NCI-H2081 (cell line): ENCODE measurements around the gene MAP3K5.
A peak's percentile ranks its signal among the peaks of the same experiment; 100 is the strongest.
"Not testable (repeated sequence)": the region's sequence is repeated elsewhere in the genome, so short reads cannot be mapped to it uniquely, and the experiment has no call there.

Experiments
- DNase-seq, 2 experiments: peaks; one replicate each; lab custom pipeline; 2025; lab: John Stamatoyannopoulos, UW

MAP3K5 gene

DNA sequence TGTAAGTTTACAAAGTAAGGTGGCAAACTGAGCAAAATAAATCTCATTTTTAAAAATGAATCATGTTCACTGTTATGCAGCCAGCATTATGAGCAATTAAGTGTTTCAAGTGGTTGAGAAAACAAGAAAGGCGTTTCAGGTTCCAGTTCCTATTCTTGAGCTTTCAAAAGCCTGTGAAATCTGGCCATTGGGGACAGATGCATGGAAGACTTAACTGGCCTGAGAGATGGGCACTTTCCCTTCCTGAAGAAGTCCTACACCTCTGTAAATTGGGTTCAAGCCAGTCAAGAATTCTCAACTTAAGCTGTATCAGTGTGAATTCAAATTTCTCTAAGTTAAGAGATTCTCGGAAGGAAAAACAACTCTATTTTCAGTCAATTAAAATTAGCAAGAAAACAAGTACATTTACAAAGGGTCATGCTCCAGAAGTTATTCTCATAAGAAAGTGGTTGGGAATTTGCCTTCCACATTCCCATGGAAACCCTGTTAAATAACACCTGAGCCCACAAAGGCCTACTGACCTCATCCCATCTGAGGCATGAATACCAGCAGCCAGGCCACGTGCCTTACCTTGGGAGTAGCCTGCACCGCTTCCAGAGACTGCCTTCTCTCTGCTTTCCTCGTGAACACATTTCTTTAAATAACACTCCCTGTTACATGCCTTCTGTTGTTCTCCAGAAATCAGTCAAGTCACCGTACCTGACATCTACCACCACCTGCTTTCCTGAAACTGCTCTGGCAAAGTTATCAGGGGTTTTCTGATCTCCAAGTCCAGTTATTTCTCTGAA is 19.4 kb downstream of the MAP3K5 start:
- DNase-seq = no peak

GRCh38 chr6:136771306-136771705 is 21.0 kb downstream of the MAP3K5 start:
- no peak for DNase-seq

GRCh38 chr6:136769759-136770158 is 22.5 kb downstream of the MAP3K5 start:
- no peak for DNase-seq

GRCh38 chr6:136769124-136769523 is 23.2 kb downstream of the MAP3K5 start:
- DNase-seq = no peak

DNA sequence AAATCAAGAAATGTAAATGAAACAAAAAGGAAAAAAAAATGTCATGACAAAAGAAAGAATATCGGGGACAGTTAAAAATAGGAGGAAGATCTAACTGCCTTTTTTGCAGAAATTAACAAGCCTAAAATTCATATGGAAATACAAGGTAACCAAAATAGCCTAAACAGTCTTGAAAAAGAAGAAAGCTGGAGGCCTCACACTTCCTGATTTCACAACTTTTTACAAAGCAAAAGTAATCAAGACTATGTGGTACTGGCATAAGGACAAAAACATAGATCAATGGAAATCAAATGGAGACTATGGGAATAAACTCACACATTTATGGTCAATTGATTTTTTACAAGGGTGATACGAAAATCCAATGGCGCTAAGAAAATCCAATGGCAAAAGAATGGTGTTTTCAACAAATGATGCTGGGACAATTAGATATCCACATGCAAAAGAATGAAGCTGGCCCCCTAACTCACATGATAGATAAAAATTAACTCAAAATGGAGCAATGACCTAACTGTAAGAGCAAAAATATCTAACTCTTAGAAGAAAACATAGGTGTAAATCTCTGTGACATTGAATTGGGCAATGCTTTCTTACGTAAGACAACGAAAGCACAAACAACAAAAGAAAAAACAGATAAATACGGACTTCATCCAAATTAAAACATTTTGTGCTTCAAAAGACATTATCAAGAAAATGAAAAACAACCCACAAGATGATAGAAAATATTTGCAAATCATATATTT is 24.5 kb downstream of the MAP3K5 start:
- no peak for DNase-seq

GRCh38 chr6:136767103-136767502 is 25.2 kb downstream of the MAP3K5 start:
- no peak for DNase-seq

DNA sequence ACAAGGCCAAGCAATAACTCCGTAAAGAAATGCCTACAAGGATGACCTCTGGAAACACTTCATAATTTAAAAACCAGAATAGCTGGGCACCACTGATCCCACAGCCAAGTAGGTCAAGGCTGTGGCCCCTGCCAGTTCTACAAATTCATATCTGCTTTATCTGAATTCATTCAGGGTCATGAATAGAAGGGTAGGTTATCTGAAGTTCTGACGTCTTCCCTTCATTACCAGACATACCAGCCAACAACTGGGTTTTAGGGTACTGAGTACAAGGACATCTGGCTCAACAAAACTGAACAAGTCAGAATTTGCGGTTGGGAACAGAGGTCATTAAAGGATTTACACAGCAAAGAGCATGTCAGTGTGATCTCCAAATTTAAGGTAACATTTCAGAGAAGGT is 26.0 kb downstream of the MAP3K5 start:
- no peak for DNase-seq

- no peak for DNase-seq
Measured at GRCh38 chr6:136764517-136764993, 27.7 kb downstream of the MAP3K5 start.

- DNase-seq = no peak
Measured at GRCh38 chr6:136763716-136764516, 28.4 kb downstream of the MAP3K5 start.

GRCh38 chr6:136763255-136763654 is 29.0 kb downstream of the MAP3K5 start:
- no peak for DNase-seq

GRCh38 chr6:136762022-136762975 is 30.0 kb downstream of the MAP3K5 start:
- peak in 1 of 2 experiments; percentile 10 for DNase-seq

DNA sequence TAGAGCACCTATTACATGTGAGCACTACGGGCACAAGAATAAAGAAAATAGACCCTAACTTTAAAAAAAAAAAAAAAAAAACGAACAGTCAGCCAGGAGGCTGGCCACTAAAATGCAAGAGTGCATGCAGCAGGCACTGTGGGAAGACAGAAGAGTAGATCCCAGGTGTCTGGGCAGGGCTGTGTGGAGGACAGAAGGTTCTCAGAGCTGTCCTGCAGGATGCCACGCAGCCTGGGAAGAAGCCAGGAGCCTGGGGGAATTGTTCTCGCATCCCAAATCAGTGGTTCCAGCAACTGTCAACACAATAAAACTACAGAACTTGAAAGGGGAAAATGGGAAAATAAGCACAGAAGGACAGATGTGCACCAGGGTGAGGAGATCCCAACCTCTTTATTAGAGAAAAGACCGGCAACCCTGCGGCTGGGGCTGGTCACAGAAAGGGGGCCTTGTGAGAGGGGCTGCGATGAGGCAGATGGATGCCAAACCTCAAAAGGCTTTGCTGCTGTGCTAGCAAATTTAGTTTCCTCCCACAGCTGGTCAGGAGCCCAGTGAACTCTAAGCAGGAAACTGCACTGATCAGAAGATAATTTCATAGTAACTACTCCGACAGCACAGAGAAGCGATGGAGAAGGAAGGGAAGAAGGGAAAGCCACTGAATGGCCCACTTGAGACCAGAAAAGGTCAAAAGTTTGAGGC is 30.9 kb downstream of the MAP3K5 start:
- peak in 1 of 2 experiments; percentile 24 for DNase-seq

DNA sequence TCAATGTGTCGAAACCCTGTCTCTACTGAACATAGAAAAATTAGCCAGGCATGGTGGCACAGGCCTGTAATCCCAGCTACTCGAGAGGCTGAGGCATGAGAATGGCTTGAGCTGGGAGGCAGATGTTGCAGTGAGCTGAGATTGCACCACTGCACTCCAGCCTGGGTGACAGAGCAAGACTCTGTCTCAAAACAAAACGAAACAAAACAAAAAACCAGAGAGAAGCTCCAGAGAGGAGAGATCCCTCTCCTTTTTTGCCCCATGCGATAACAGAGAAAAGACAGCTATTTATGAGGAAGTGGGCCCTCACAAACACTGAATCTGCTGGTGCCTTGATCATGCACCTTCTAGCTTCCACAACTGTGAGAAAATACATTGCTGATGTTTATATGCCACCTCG is 31.5 kb downstream of the MAP3K5 start:
- not testable (repeated sequence) for DNase-seq

DNA sequence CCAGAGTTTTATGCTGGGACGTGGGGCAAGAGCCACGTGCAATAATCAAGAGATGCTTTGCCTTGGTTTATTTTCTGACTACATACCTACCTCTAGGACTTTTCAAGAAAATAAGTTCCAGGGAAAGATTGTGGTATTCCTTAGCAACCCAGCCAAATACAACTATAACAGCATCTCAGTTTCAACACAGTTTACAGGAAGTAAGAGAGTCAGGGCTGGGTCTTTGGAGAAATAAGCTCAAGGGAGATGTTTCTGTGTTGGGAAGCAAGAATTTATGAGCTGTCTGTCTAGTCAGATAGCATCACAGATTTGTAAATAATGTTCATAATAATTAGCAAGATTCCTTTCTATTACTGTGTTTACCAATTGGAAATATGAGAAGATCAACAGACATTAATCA is 35.1 kb downstream of the MAP3K5 start:
- no peak for DNase-seq

DNA sequence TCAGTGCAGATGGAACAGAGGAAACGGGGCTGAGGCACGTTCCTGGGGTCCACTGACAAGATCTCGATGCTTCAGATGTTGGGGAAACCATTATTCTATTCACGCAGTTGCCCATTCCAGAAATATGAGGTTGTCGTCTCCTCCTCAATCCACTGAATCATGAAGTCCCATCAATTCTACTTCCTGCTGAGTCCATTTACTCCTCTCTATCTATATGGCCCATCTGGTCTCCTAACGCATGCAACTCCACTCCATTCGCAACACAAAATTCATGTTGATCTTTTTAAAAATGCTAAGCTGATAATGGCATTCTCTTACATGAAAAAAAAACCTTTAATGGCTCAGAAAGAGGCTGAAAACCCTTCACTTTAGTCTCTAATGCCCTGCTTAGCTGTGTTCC is 37.5 kb downstream of the MAP3K5 start:
- DNase-seq = no peak

DNA sequence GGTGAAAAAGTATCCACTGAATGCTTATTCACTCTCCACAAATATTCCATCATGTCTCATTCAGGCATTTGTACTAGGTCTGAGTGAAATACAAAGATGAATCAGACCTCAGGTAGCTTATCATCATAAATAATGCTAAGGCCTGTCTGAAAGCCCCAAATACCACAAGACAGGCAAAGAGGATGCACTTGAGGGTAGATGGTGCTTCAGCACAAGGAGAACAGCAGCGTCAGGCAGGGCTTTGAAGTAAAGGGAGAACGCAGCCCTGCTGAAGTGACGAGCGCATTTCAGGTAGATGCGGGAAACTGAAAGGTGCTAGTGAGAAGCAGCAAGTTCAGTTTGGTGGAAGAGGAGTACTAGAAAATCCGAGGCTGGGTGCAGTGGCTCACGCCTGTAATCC is 38.7 kb downstream of the MAP3K5 start:
- DNase-seq = no peak

- DNase-seq = no peak
Measured at GRCh38 chr6:136752554-136752953, 39.7 kb downstream of the MAP3K5 start.

DNA sequence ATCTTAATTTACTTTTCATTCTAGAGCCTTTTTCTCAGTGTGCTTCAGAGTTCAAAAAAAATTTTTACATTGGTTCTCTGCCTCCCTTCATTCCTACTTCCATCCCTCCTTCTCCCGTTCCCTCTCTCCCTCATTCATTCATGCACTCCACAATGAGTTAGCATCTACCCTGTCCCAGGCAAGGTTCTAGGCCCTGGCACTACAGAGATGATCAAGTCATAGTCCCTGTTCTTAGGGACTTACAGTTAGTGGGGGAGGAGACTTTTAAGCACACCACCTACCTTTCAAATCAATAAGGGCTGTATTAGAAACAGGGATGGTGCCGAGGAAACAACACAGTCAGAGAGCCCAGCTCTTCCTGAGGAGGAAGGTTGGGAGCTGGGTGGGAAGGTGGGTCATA is 40.3 kb downstream of the MAP3K5 start:
- DNase-seq = no peak

GRCh38 chr6:136751522-136751956 is 40.7 kb downstream of the MAP3K5 start:
- DNase-seq = no peak

DNA sequence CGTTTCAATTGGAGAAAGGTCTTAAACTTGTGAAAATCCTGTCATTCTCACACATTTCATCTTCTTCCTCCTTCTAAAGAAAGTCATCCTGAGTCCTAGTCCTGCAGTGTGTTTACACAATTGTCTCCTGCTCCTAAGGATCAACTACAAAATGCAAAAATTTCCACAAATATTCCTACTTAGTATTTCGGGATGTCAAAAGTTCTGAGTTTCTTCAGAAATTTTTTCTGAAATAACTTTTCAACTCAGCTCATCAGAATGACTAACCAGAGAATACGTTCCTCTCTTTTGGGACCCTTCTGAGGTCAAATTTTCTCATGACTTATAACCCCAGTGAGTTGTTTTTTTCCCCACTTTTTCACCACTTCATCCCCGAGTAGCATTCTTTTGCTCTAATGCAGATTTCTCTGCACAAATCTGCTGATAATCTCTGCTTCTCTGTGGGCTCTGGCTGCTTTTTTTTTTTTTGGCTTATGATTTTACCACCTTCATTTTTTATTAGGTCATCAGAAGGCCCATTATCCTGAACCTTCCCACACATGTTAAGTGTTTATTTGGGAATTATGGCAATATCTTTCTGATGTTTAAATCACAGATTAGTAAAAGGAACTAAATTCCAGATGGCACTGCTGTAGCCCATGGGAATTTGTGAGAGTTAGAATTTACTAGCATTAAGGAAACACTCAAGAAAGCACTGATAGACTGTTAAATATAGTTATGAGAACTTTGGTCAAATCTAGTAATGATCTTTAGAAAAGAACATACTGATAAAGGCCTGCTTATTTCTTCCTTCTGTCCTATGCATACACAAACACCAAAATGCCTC is 41.4 kb downstream of the MAP3K5 start:
- no peak for DNase-seq
